ENCODE results near the gene MID1.

DNA sequence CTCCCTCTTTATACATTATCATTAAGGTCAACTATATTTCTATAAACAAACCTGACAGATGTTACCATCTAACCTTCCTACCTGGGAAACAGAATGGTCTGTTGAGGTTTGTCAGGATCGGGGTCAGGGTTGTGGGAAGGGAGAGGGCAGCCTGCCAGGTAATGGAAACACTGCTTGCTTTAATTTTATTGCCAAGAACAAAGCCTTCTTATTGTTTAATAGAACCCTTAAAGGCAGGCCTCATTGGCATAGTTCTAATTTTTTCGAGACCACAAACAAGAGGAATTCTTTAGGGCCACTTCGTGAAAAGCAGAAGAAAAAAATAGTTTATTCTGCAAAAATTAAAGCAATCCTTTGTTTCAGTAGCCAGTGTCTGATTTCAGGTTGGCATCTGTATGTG lies 113.2 kb downstream of the MID1 start:
- TF ChIP-seq, protein P1, sequence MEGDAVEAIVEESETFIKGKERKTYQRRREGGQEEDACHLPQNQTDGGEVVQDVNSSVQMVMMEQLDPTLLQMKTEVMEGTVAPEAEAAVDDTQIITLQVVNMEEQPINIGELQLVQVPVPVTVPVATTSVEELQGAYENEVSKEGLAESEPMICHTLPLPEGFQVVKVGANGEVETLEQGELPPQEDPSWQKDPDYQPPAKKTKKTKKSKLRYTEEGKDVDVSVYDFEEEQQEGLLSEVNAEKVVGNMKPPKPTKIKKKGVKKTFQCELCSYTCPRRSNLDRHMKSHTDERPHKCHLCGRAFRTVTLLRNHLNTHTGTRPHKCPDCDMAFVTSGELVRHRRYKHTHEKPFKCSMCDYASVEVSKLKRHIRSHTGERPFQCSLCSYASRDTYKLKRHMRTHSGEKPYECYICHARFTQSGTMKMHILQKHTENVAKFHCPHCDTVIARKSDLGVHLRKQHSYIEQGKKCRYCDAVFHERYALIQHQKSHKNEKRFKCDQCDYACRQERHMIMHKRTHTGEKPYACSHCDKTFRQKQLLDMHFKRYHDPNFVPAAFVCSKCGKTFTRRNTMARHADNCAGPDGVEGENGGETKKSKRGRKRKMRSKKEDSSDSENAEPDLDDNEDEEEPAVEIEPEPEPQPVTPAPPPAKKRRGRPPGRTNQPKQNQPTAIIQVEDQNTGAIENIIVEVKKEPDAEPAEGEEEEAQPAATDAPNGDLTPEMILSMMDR (IDR thresholded peaks at IDR 0.05): no peak
- TF ChIP-seq, protein P2, sequence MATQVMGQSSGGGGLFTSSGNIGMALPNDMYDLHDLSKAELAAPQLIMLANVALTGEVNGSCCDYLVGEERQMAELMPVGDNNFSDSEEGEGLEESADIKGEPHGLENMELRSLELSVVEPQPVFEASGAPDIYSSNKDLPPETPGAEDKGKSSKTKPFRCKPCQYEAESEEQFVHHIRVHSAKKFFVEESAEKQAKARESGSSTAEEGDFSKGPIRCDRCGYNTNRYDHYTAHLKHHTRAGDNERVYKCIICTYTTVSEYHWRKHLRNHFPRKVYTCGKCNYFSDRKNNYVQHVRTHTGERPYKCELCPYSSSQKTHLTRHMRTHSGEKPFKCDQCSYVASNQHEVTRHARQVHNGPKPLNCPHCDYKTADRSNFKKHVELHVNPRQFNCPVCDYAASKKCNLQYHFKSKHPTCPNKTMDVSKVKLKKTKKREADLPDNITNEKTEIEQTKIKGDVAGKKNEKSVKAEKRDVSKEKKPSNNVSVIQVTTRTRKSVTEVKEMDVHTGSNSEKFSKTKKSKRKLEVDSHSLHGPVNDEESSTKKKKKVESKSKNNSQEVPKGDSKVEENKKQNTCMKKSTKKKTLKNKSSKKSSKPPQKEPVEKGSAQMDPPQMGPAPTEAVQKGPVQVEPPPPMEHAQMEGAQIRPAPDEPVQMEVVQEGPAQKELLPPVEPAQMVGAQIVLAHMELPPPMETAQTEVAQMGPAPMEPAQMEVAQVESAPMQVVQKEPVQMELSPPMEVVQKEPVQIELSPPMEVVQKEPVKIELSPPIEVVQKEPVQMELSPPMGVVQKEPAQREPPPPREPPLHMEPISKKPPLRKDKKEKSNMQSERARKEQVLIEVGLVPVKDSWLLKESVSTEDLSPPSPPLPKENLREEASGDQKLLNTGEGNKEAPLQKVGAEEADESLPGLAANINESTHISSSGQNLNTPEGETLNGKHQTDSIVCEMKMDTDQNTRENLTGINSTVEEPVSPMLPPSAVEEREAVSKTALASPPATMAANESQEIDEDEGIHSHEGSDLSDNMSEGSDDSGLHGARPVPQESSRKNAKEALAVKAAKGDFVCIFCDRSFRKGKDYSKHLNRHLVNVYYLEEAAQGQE (IDR thresholded peaks at IDR 0.05; ENCODE audit: insufficient read depth in 1 of 2, low read depth in 2 of 2, low read length in 1 of 2): no peak
- TF ChIP-seq POLR2AphosphoS5 (IDR thresholded peaks at IDR 0.05; ENCODE audit: low read depth, low read length) (no peak), TCF7L2 (IDR thresholded peaks at IDR 0.05; ENCODE audit: low read depth, low read length) (no peak)
